Transverse colon (tissue), 4 donors: Measurements from ENCODE around the gene KRTAP10-5. TPM values are rescaled to one million over a fixed set of nuclear protein-coding genes. Genes with fewer than 3 reads are reported as not detected.
"Not testable (repeated sequence)": the region's sequence is repeated elsewhere in the genome, so short reads cannot be mapped to it uniquely, and the experiment has no call there.

Source experiments
- DNase-seq: peaks from one replicate; pipeline ENCODE4 v3.0.0-alpha.2; 2019
- H3K27ac ChIP-seq, 4 donors: fragments of 200-600 bp; sonication (generic); 2 replicates each; pipeline ENCODE4 v1.5.1; 2016 to 2018; ENCODE audit warnings: inconsistent platforms in 4 of 4
- H3K27me3 ChIP-seq: fragments of 200-600 bp; sonication (generic); 2 replicates; pipeline ENCODE4 v1.5.1; 2017; ENCODE audit warnings: inconsistent platforms
- H3K36me3 ChIP-seq, 4 donors: fragments of 200-600 bp; sonication (generic); 2 replicates each; pipeline ENCODE4 v1.5.1; 2017 to 2019; ENCODE audit warnings: inconsistent platforms in 4 of 4
- H3K4me1 ChIP-seq, 4 donors: fragments of 200-600 bp; sonication (generic); 2 replicates each; pipeline ENCODE4 v1.5.1; 2017 to 2020; ENCODE audit warnings: inconsistent platforms in 4 of 4
- H3K4me3 ChIP-seq, 4 donors: fragments of 200-600 bp; sonication (generic); 1 replicate in 1 of 4; 2 replicates in 3 of 4; pipeline versions ENCODE4 v1.5.1 to v1.6.1; 2017 to 2019; ENCODE audit warnings: inconsistent platforms in 4 of 4
- H3K9me3 ChIP-seq, 2 donors: fragments of 200-600 bp; sonication (generic); 2 replicates each; pipeline ENCODE4 v1.5.1; 2017 to 2019; ENCODE audit warnings: inconsistent platforms in 2 of 2
- EP300 ChIP-seq: sonication (generic); formaldehyde crosslinking; IDR thresholded peaks from one replicate; pipeline ENCODE4 v1.6.1; 2017; ENCODE audit warnings: antibody characterized with exemption, low read depth
- POLR2A ChIP-seq: fragments of 450-650 bp; IDR thresholded peaks from one replicate; pipeline ENCODE4 v1.6.1; 2016; ENCODE audit warnings: antibody characterized with exemption, mild to moderate bottlenecking, moderate library complexity
- POLR2AphosphoS5 ChIP-seq, 3 donors: sonication (generic); formaldehyde crosslinking; IDR thresholded peaks; one replicate each; pipeline ENCODE4 v1.6.1; 2016; ENCODE audit warnings: antibody characterized with exemption in 3 of 3
- WGBS, 2 donors: methylation state at CpG; one replicate each; pipeline ENCODE4 v1.1.5; 2018; ENCODE audit warnings: low coverage in 1 of 2; 5-methylcytosine and 5-hydroxymethylcytosine counted together
- in situ Hi-C, 4 donors: fragments of 200-750 bp; cut with MboI; loops; one replicate each; pipeline versions ENCODE4 v1.15.0 to v1.15.1; 2017; ENCODE audit warnings: low sequenced_read_pairs in 3 of 4, low pct_ligation_motif_present in 1 of 4, low pct_unique_long_range_greater_than_20kb in 1 of 4
- intact Hi-C: fragments of 100-400 bp; cut with DNase I; formaldehyde crosslinking; loops from one replicate; pipeline ENCODE4 v1.15.1; 2023; ENCODE audit warnings: low total_unique reads
- total RNA-seq, 4 donors: library from RNA; depleted of rRNA; stranded (reverse); fragments of >200 nt; gene quantifications; one replicate each; pipeline ENCODE4 v1.1.0, GENCODE V29; 2016
- TF ChIP-seq, protein P1 (sequence below), 5 experiments: fragments of 200-600 bp in 3 of 5; fragments of 450-650 bp in 2 of 5; sonication (generic) in 3 of 5; IDR thresholded peaks; 1 replicate in 2 of 5; 2 replicates in 3 of 5; pipeline ENCODE4 v1.5.1; 2016 to 2017; ENCODE audit warnings: antibody characterized with exemption in 5 of 5, inconsistent platforms in 3 of 5, mild to moderate bottlenecking in 2 of 5, moderate library complexity in 1 of 5

KRTAP10-5 gene
- total RNA-seq, 4 donors from 2014 or later, result not detected

DNA sequence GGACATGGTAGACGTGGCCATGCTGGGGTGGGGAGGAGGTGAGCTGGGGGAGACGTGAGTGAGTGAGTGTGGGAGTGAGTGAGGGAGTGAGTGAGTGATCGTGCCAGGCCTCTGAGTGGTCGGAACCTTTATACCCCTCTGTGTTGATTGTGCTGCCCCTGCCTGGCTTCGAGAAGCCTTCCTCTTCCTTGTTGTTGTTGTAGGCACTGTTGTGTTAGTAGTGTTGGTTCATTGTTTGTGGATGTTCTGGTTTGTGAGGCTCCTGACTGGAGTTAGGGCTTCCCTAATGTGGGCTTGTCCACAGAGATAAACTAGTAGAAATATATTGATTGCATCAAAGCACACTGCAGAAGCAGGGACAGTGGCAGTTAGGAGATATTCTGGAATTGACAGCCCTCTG lies 21.7 kb downstream of the KRTAP10-5 start, which contains the start of gene KRTAP10-3:
TSS of gene KRTAP10-3 (minus strand) at position 101 of the 400 bp plus-strand sequence. CDS start at position 21, 80 bp downstream.
- TF ChIP-seq POLR2A (no peak), EP300 (no peak), POLR2AphosphoS5 (IDR thresholded peaks at IDR 0.05) (no peak)
- TF ChIP-seq, protein P1, sequence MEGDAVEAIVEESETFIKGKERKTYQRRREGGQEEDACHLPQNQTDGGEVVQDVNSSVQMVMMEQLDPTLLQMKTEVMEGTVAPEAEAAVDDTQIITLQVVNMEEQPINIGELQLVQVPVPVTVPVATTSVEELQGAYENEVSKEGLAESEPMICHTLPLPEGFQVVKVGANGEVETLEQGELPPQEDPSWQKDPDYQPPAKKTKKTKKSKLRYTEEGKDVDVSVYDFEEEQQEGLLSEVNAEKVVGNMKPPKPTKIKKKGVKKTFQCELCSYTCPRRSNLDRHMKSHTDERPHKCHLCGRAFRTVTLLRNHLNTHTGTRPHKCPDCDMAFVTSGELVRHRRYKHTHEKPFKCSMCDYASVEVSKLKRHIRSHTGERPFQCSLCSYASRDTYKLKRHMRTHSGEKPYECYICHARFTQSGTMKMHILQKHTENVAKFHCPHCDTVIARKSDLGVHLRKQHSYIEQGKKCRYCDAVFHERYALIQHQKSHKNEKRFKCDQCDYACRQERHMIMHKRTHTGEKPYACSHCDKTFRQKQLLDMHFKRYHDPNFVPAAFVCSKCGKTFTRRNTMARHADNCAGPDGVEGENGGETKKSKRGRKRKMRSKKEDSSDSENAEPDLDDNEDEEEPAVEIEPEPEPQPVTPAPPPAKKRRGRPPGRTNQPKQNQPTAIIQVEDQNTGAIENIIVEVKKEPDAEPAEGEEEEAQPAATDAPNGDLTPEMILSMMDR (IDR thresholded peaks at IDR 0.05), result no peak
- no peak for DNase-seq
- Histone ChIP-seq H3K4me1 (no peaks in the 10 kb centered on the region), H3K27me3 (peaks cover 25% of the 10 kb centered on the region), H3K9me3 (no peaks in the 10 kb centered on the region), H3K4me3 (no peak within 1 kb of the TSS), H3K27ac (no peak within 1 kb of the TSS), H3K36me3 (no peaks in the 10 kb centered on the region)
- intact Hi-C loops, result no loop called here
- in situ Hi-C loops, result no loop called here
- WGBS, 2 donors, result 66% methylated on average over 5 of the region's 5 CpGs; no CpG with 5 or more reads in 1 of the 2 donors

DNA sequence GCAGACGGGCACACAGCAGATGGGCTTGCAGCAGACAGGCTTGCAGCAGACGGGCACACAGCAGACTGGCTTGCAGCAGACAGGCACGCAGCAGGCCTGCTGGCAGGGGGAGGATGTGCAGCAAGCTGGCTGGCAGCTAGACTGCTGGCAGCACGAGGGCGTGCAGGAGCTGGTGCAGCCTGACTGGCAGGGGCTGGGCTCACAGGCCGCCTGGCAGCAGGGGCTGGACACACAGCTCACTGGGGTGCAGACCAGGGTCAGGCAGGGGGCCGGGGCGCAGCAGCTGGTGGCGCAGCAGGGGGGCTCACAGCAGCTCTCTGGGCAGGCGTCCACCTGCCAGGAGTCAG lies 22.1 kb downstream of the KRTAP10-5 start:
- H3K36me3 ChIP-seq, H3K4me3 ChIP-seq, H3K4me1 ChIP-seq, in situ Hi-C loops, H3K27ac ChIP-seq, intact Hi-C loops, DNase-seq, H3K9me3 ChIP-seq: not testable (repeated sequence)
- peaks cover 23% of the 10 kb centered on the region for H3K27me3 ChIP-seq
- WGBS, 2 donors, result 75% methylated on average over 6 of the region's 10 CpGs; no CpG with 5 or more reads in 1 of the 2 donors

DNA sequence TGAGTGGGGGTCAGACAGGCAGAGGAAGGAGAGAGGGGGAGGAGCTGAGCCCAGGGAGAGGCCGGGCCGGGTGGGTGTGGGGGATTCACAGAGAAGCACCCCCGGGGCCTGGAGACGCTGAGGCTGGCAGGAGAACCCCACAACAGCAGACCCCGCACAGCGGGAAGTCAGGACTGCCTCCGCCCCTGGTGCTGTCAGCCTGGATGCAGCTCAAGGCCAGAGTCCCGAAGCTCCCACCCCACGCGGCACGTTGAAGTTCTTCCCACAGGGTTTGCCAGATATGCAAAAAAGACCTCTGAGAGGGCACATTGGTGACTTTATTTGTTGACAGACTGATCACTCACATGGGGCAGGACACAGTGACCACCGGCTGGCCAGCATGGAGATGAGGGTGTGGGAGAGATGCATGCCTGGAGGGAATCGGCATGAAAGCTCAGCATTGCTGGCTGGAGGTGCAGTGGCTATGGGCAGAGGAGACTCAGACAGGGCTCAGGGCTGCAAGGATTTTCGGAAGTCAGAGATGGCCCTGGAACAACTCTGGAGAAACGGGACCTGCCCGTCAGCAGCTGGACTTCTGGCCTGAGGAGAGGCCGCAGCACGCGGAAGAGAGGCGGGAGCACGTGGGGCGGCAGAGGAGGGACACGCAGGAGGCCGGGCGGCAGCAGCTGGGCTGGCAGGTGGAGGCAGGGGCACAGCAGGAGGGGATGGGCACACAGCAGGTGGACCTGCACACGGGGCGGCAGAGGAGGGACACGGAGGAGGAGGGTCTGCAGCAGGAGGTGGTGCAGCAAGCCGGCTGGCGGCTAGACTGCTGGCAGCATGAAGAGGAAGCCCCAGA lies 22.7 kb downstream of the KRTAP10-5 start:
- TF ChIP-seq, protein P1 (IDR thresholded peaks at IDR 0.05), result no peak
- TF ChIP-seq EP300 (no peak), POLR2A (no peak), POLR2AphosphoS5 (IDR thresholded peaks at IDR 0.05) (no peak)
- H3K27ac ChIP-seq, result no peak overlapping the region
- H3K4me3 ChIP-seq, result no peak overlapping the region
- in situ Hi-C loops, result no loop called here
- H3K27me3 ChIP-seq, result peaks cover 23% of the 10 kb centered on the region
- H3K4me1 ChIP-seq, result no peaks in the 10 kb centered on the region
- no peaks in the 10 kb centered on the region for H3K9me3 ChIP-seq
- no peaks in the 10 kb centered on the region for H3K36me3 ChIP-seq
- no peak for DNase-seq
- intact Hi-C loops, result no loop called here
- WGBS, 2 donors, result 39 to 68% methylated on average over 5 to 30 of the region's 30 CpGs

DNA sequence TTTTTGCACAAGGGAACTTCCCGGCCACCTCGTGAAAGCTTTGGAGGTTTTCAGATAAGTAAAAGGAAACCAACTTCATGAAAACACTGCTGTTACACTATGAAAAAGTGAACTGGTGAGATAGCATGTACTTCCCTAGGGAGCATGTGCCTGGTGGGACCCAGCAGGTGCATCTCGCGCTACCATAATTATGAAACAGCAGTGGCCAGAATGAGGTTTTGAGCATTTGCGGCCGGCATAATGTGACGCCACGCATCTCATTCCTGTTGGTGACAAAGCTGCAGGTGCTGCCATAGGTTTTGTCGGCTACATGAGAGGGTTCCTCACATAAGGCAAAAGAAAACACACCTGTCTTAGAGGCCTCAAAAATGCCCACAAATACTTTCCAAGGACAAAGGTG lies 23.5 kb downstream of the KRTAP10-5 start:
- H3K27me3 ChIP-seq, result peaks cover 23% of the 10 kb centered on the region
- no peak overlapping the region for H3K4me3 ChIP-seq
- H3K4me1 ChIP-seq, result no peaks in the 10 kb centered on the region
- H3K36me3 ChIP-seq, result no peaks in the 10 kb centered on the region
- intact Hi-C loops (no loop called here), in situ Hi-C loops (no loop called here)
- no peak for TF ChIP-seq POLR2AphosphoS5 (IDR thresholded peaks at IDR 0.05)
- TF ChIP-seq POLR2A, result no peak
- H3K9me3 ChIP-seq, result no peaks in the 10 kb centered on the region
- WGBS, 2 donors, result 56 to 81% methylated on average over 5 to 9 of the region's 9 CpGs
- no peak overlapping the region for H3K27ac ChIP-seq
- DNase-seq, result no peak

DNA sequence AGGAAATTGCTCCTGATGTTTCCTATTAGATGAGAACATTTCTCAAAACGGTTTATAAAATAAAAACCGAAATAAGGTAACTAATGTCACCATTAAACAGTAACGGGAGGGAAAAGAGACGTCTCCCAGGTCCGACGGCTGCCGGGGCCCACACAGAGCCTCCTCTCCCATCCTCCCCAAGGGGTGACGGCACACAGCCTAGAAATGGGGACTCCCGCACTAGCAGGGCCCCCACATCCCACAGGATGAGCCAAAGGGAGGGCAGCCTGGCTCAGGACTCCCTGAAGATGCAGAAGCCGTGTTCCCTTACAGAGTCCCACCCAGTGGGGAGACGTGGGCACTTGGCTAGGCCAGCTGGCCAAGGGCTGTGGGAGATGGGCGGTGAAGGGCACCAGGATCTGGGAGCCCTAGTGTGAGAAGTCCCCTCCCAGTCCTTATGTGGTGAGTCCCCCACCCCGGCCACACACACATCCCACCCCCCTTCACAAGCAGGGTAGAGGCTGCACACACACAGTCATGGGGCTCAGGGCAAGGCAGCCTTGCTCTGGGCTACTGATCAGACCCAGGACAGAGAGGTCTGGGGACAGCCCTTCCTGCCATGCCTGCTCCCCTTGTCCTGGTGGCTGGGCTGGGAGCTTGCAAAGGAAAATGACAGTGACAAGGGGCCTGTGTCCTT lies 25.1 kb downstream of the KRTAP10-5 start:
- intact Hi-C loops, result no loop called here
- H3K27ac ChIP-seq, result no peak overlapping the region
- TF ChIP-seq POLR2AphosphoS5 (IDR thresholded peaks at IDR 0.05), result no peak
- TF ChIP-seq, protein P1 (IDR thresholded peaks at IDR 0.05), result no peak
- peaks cover 23% of the 10 kb centered on the region for H3K27me3 ChIP-seq
- no peaks in the 10 kb centered on the region for H3K4me1 ChIP-seq
- in situ Hi-C loops, result no loop called here
- no peaks in the 10 kb centered on the region for H3K9me3 ChIP-seq
- no peaks in the 10 kb centered on the region for H3K36me3 ChIP-seq
- 27 to 82% methylated on average over 2 to 13 of the region's 13 CpGs for WGBS, 2 donors
- H3K4me3 ChIP-seq, result no peak overlapping the region
- no peak for DNase-seq
